ENCODE data around the gene ENO3.

GRCh38 chr17:4947010-4947410 is 3.9 kb upstream of the ENO3 start:
- TF ChIP-seq CTCF (IDR thresholded peaks at IDR 0.05): no peak
- no peak for TF ChIP-seq POLR2A (IDR thresholded peaks at IDR 0.05)

Measured in tibial nerve (tissue), 3 donors.